Measurements from ENCODE around the gene PARVG. TPM values are rescaled to one million over a fixed set of nuclear protein-coding genes. Genes with fewer than 3 reads are reported as not detected.
"Not testable (repeated sequence)": the region's sequence is repeated elsewhere in the genome, so short reads cannot be mapped to it uniquely, and the experiment has no call there.

The PARVG gene
- total RNA-seq, 4 donors from 2014 or later = 2.4 to 7.1 (median 5.5) TPM

DNA sequence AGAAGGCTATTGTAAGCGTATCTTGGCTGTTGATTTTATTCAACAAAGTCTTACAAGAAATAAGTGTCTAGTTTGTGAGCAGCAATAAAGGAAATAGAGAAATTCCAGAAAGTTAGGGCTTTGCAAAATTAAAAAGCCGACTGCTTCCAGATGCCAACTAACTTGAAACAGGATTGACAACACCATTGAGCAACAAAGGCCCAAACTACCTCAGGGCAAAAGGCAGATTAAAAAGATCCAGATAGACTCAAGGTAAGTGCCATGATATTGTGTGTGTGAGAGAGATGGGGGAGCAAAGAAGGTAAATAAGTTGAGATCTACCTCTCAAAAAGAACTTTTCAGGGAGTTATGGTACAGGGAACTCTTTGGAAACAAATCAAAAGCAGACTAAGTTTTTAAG is 49.1 kb downstream of the PARVG start:
- H3K27ac ChIP-seq = no peak overlapping the region
- H3K4me1 ChIP-seq = no peaks in the 10 kb centered on the region
- no peaks in the 10 kb centered on the region for H3K27me3 ChIP-seq
- WGBS, 2 donors = 90 to 94% methylated on average over 2 of the region's 2 CpGs
- no peak for DNase-seq
- intact Hi-C loops (cut with DNase I) = no loop called here
- TF ChIP-seq POLR2A (IDR thresholded peaks at IDR 0.05) = no peak
- no peak for TF ChIP-seq CTCF (IDR thresholded peaks at IDR 0.05)
- no peaks in the 10 kb centered on the region for H3K36me3 ChIP-seq
- H3K4me3 ChIP-seq (replicated peaks in 1 of 3) = no peak overlapping the region
- H3K9me3 ChIP-seq = no peaks in the 10 kb centered on the region

- H3K36me3 ChIP-seq = no peaks in the 10 kb centered on the region
- TF ChIP-seq CTCF (IDR thresholded peaks at IDR 0.05) = no peak
- no peak for TF ChIP-seq POLR2A (IDR thresholded peaks at IDR 0.05)
These were observed 50.5 kb downstream of the PARVG start for GRCh38 chr22:44231233-44231632.

DNA sequence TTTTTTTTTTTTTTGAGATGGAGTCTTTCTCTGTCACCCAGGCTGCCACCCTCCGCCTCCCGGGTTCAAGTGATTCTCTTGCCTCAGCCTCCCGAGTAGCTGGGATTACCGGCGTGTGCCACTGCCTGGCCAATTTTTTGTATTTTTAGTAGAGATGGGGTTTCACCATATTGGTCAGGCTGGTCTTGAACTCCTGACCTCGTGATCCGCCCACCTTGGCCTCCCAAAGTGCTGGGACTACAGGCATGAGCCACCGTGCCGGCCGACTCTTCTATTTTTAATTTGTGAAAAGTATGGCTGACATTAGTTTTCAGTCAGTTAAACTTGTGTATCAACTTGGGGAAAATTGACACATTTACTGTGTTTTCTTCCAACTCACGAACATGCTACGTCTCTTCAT is 53.6 kb downstream of the PARVG start:
- H3K4me3 ChIP-seq (replicated peaks in 1 of 3); DNase-seq; H3K9me3 ChIP-seq; H3K27me3 ChIP-seq; H3K27ac ChIP-seq; H3K36me3 ChIP-seq; H3K4me1 ChIP-seq; intact Hi-C loops (cut with DNase I): not testable (repeated sequence)
- WGBS, 2 donors = 94 to 97% methylated on average over 12 of the region's 12 CpGs

More at GRCh38 chr22:44231233-44231632, 50.5 kb downstream of the PARVG start:
- Histone ChIP-seq H3K4me3 (replicated peaks in 1 of 3) (no peak overlapping the region), H3K4me1 (no peaks in the 10 kb centered on the region), H3K9me3 (no peaks in the 10 kb centered on the region), H3K27me3 (no peaks in the 10 kb centered on the region), H3K27ac (no peak overlapping the region)
- intact Hi-C loops (cut with DNase I) = no loop called here
- no peak for DNase-seq
- 81 to 89% methylated on average over 4 of the region's 4 CpGs for WGBS, 2 donors

- intact Hi-C loops (cut with DNase I) = no loop called here
- TF ChIP-seq CTCF (IDR thresholded peaks at IDR 0.05) (no peak), POLR2A (IDR thresholded peaks at IDR 0.05) (no peak)
- H3K9me3 ChIP-seq = no peaks in the 10 kb centered on the region
- H3K4me1 ChIP-seq = no peaks in the 10 kb centered on the region
- DNase-seq = no peak
- H3K36me3 ChIP-seq = no peaks in the 10 kb centered on the region
- H3K4me3 ChIP-seq (replicated peaks in 1 of 3) = no peak overlapping the region
- no peaks in the 10 kb centered on the region for H3K27me3 ChIP-seq
- H3K27ac ChIP-seq = no peak overlapping the region
These were observed 56.6 kb downstream of the PARVG start for GRCh38 chr22:44237290-44237689.

DNA sequence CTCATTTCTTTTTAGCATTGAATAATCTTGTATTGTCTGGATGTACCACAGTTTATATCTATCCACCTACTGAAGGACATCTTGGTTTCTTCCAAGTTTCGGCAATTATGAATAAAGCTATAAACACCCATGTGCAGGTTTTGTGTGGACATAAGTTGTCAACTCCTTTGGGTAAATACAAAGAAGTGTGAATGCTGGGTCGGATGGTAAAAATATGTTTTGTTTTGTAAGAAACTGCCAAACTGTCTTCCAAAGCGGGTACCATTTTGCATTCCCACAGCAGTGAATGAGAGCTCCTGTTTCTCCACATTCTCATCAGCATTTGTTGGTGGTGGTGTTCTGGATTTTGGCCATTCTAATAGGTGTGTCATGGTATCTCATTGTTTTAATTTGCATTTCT is 60.4 kb downstream of the PARVG start:
- H3K4me3 ChIP-seq (replicated peaks in 1 of 3); DNase-seq; H3K27ac ChIP-seq; H3K9me3 ChIP-seq; H3K4me1 ChIP-seq; H3K27me3 ChIP-seq; intact Hi-C loops (cut with DNase I); H3K36me3 ChIP-seq: not testable (repeated sequence)
- 91 to 93% methylated on average over 3 of the region's 3 CpGs for WGBS, 2 donors

DNA sequence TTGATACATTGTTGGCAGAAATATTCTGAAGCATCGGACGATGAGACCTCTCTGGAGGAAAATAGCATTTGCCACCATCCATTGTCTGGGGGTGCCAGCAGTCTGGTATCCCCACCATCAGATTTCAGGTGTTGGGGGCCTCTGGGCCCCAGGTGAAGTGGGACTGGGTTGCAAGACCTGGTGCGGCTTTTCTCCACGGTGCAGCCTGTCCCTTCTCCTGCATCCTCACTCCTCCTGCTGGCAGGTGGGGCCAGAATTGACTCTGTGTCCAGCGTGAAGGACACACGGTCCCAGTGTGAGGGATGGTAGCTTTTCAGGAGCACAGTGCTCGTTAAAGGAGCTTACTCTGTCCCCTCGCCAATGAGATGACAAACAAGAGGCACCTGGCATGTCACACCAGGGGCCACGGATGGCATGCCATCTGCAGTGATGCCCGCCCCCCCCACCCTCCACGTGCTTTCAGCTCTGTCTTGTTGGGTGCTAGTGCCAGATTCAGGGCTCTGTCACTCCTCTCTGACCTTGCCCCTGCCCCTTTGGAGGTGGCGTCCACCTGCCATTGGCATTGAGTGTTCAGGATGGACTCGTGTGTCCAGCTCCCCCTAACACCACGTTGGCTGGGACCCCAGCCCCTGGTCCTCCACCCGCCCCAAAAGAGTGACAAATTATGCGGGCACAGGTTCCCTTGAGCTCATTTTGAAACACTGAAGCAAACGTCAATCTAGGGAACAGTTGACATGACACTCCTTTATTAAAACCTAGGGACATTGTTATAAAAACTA is 62.4 kb downstream of the PARVG start:
- TF ChIP-seq CTCF (IDR thresholded peaks at IDR 0.05) = no peak
- no peak for TF ChIP-seq POLR2A (IDR thresholded peaks at IDR 0.05)
- H3K27me3 ChIP-seq = no peaks in the 10 kb centered on the region
- no peaks in the 10 kb centered on the region for H3K9me3 ChIP-seq
- intact Hi-C loops (cut with DNase I) = no loop called here
- no peaks in the 10 kb centered on the region for H3K36me3 ChIP-seq
- H3K4me1 ChIP-seq = no peaks in the 10 kb centered on the region
- H3K4me3 ChIP-seq (replicated peaks in 1 of 3) = no peak overlapping the region
- DNase-seq = no peak
- WGBS, 2 donors = 78 to 87% methylated on average over 15 to 17 of the region's 17 CpGs
- H3K27ac ChIP-seq = no peak overlapping the region
